HEK293 (cell line): ENCODE measurements around the gene TLE1.
A peak's percentile ranks its signal among the peaks of the same experiment; 100 is the strongest.

Experiments
- CTCF ChIA-PET: fragments of 350-600 bp; formaldehyde crosslinking; extraction: SDS; loops from one replicate; lab custom pipeline; 2021; ENCODE audit warnings: antibody characterized with exemption; lab: Yijun Ruan, JAX
- POLR2A ChIA-PET: fragments of 300-600 bp; formaldehyde crosslinking; extraction: SDS; loops from one replicate; lab custom pipeline; 2020; ENCODE audit warnings: antibody characterized with exemption, inconsistent platforms; lab: Yijun Ruan, JAX
- H3K27ac ChIP-seq: fragments of 200-500 bp; sonication (Bioruptor generic); 2 replicates; pipeline ENCODE4 v1.5.1; 2014; ENCODE audit warnings: low read depth, low read length, control low read depth, inconsistent platforms; ENCODE audit errors: extremely low read depth
- H3K36me3 ChIP-seq, 2 experiments: fragments of 200-500 bp in 1 of 2; sonication (Bioruptor generic) in 1 of 2; 1 replicate in 1 of 2; 2 replicates in 1 of 2; pipeline ENCODE4 v1.5.1; 2014 to 2017; ENCODE audit warnings: inconsistent platforms in 2 of 2, low read length in 2 of 2; ENCODE audit not compliant: control insufficient read depth in 2 of 2, insufficient read depth in 1 of 2
- H3K4me1 ChIP-seq: fragments of 200-500 bp; sonication (Bioruptor generic); 2 replicates; pipeline ENCODE4 v1.5.1; 2014; ENCODE audit warnings: mild to moderate bottlenecking, low read length, inconsistent platforms; ENCODE audit not compliant: control insufficient read depth, insufficient read depth
- H3K4me3 ChIP-seq: 2 replicates; pipeline ENCODE4 v1.5.1; 2011; ENCODE audit warnings: low read depth, mild to moderate bottlenecking, control low read depth, low read length, moderate library complexity
- H3K9me3 ChIP-seq: fragments of 200-500 bp; sonication (Bioruptor generic); 2 replicates; pipeline ENCODE4 v1.5.1; 2014; ENCODE audit warnings: low read depth, low read length, inconsistent platforms; ENCODE audit not compliant: control insufficient read depth, insufficient read depth
- EGR2 ChIP-seq: fragments of 450-650 bp; formaldehyde crosslinking; IDR thresholded peaks from 2 replicates; pipeline ENCODE4 v1.5.1; 2016; ENCODE audit warnings: low read depth, missing biosample characterization, missing genetic modification characterization
- GLI2 ChIP-seq: fragments of 450-650 bp; formaldehyde crosslinking; IDR thresholded peaks from 2 replicates; pipeline ENCODE4; 2017; ENCODE audit warnings: missing biosample characterization, missing genetic modification characterization, low read depth, borderline replicate concordance
- KLF17 ChIP-seq: fragments of 450-650 bp; formaldehyde crosslinking; IDR thresholded peaks from 2 replicates; pipeline ENCODE4 v1.5.1; 2016; ENCODE audit warnings: missing biosample characterization, missing genetic modification characterization
- OVOL3 ChIP-seq: fragments of 450-650 bp; formaldehyde crosslinking; IDR thresholded peaks from 2 replicates; pipeline ENCODE4 v1.5.1; 2016; ENCODE audit warnings: missing biosample characterization, missing genetic modification characterization
- PRDM1 ChIP-seq: fragments of 450-650 bp; formaldehyde crosslinking; IDR thresholded peaks from 2 replicates; pipeline ENCODE4; 2016; ENCODE audit warnings: missing biosample characterization, missing genetic modification characterization
- SCRT1 ChIP-seq: fragments of 450-650 bp; formaldehyde crosslinking; IDR thresholded peaks from 2 replicates; pipeline ENCODE4 v1.5.1; 2016; ENCODE audit warnings: missing biosample characterization, missing genetic modification characterization, borderline replicate concordance
- SP3 ChIP-seq: fragments of 450-650 bp; formaldehyde crosslinking; IDR thresholded peaks from 2 replicates; pipeline ENCODE4 v1.5.1; 2016; ENCODE audit warnings: missing biosample characterization, missing genetic modification characterization
- ZBTB10 ChIP-seq: fragments of 450-650 bp; formaldehyde crosslinking; IDR thresholded peaks from 2 replicates; pipeline ENCODE4 v1.5.1; 2016; ENCODE audit warnings: missing biosample characterization, missing genetic modification characterization
- ZNF133 ChIP-seq: fragments of 450-650 bp; formaldehyde crosslinking; IDR thresholded peaks from 2 replicates; pipeline ENCODE4 v1.5.1; 2016; ENCODE audit warnings: missing biosample characterization, missing genetic modification characterization
- ZNF16 ChIP-seq: fragments of 450-650 bp; formaldehyde crosslinking; IDR thresholded peaks from 2 replicates; pipeline ENCODE4 v1.5.1; 2016; ENCODE audit warnings: low read depth, missing biosample characterization, missing genetic modification characterization
- ZNF2 ChIP-seq: fragments of 450-650 bp; formaldehyde crosslinking; IDR thresholded peaks from 2 replicates; pipeline ENCODE4 v1.5.1; 2016; ENCODE audit warnings: missing biosample characterization, missing genetic modification characterization
- ZNF211 ChIP-seq: fragments of 450-650 bp; formaldehyde crosslinking; IDR thresholded peaks from 2 replicates; pipeline ENCODE4 v1.5.1; 2016; ENCODE audit warnings: low read depth, missing biosample characterization, missing genetic modification characterization
- ZNF24 ChIP-seq: fragments of 450-650 bp; formaldehyde crosslinking; IDR thresholded peaks from 2 replicates; pipeline ENCODE4 v1.5.1; 2016; ENCODE audit warnings: missing biosample characterization, missing genetic modification characterization
- ZNF292 ChIP-seq: fragments of 450-650 bp; formaldehyde crosslinking; IDR thresholded peaks from 2 replicates; pipeline ENCODE4 v1.5.1; 2016; ENCODE audit warnings: low read depth, missing biosample characterization, missing genetic modification characterization, borderline replicate concordance
- ZNF37A ChIP-seq: fragments of 450-650 bp; IDR thresholded peaks from 2 replicates; pipeline ENCODE4 v1.5.1; 2018; ENCODE audit warnings: missing biosample characterization, missing genetic modification characterization
- ZNF449 ChIP-seq: fragments of 450-650 bp; formaldehyde crosslinking; IDR thresholded peaks from 2 replicates; pipeline ENCODE4 v1.5.1; 2017; ENCODE audit warnings: missing biosample characterization, mild to moderate bottlenecking, missing genetic modification characterization, moderate library complexity
- ZNF530 ChIP-seq: fragments of 450-650 bp; formaldehyde crosslinking; IDR thresholded peaks from 2 replicates; pipeline ENCODE4 v1.5.1; 2016; ENCODE audit warnings: low read depth, missing biosample characterization, missing genetic modification characterization
- ZNF548 ChIP-seq: fragments of 450-650 bp; formaldehyde crosslinking; IDR thresholded peaks from 2 replicates; pipeline ENCODE4 v1.5.1; 2016; ENCODE audit warnings: missing biosample characterization, missing genetic modification characterization
- ZNF621 ChIP-seq: fragments of 450-650 bp; formaldehyde crosslinking; IDR thresholded peaks from 2 replicates; pipeline ENCODE4 v1.5.1; 2017; ENCODE audit warnings: missing biosample characterization, missing genetic modification characterization
- ZNF626 ChIP-seq: fragments of 450-650 bp; sonication (Bioruptor Pico); formaldehyde crosslinking; IDR thresholded peaks from 2 replicates; pipeline ENCODE4 v1.5.1; 2018; ENCODE audit warnings: missing biosample characterization, missing genetic modification characterization, inconsistent platforms
- ZNF645 ChIP-seq: fragments of 450-650 bp; formaldehyde crosslinking; IDR thresholded peaks from 2 replicates; pipeline ENCODE4; 2016; ENCODE audit warnings: missing biosample characterization, missing genetic modification characterization
- ZNF776 ChIP-seq: fragments of 450-650 bp; formaldehyde crosslinking; IDR thresholded peaks from 2 replicates; pipeline ENCODE4 v1.5.0; 2017; ENCODE audit warnings: missing biosample characterization, missing genetic modification characterization, borderline replicate concordance
- ZNF785 ChIP-seq: fragments of 450-650 bp; formaldehyde crosslinking; IDR thresholded peaks from 2 replicates; pipeline ENCODE4 v1.5.1; 2016; ENCODE audit warnings: missing biosample characterization, missing genetic modification characterization
- ZNF837 ChIP-seq: fragments of 450-650 bp; formaldehyde crosslinking; IDR thresholded peaks from 2 replicates; pipeline ENCODE4 v1.5.1; 2016; ENCODE audit warnings: missing biosample characterization, missing genetic modification characterization
- ZSCAN4 ChIP-seq: fragments of 450-650 bp; formaldehyde crosslinking; IDR thresholded peaks from 2 replicates; pipeline ENCODE4 v1.5.1; 2017; ENCODE audit warnings: missing biosample characterization, missing genetic modification characterization

Gene TLE1

GRCh38 chr9:81634915-81635516, 54.3 kb downstream of the TLE1 start:
- ChIA-PET CTCF (no interaction called here), POLR2A (no interaction called here)
- no peak for TF ChIP-seq ZNF530 (tag by site-specific recombination)
- TF ChIP-seq OVOL3 (tag by site-specific recombination) = no peak
- TF ChIP-seq SP3 (tag by site-specific recombination) = no peak
- TF ChIP-seq ZNF645 = no peak
- no peak for TF ChIP-seq ZNF776 (tag by site-specific recombination)
- TF ChIP-seq ZNF837 (tag by site-specific recombination) = no peak
- no peak for TF ChIP-seq ZNF621 (tag by site-specific recombination)
- TF ChIP-seq ZNF449 (tag by site-specific recombination) = no peak
- TF ChIP-seq ZNF211 (tag by site-specific recombination) = no peak
- no peak for TF ChIP-seq SCRT1 (tag by site-specific recombination)
- no peak for TF ChIP-seq ZNF548 (tag by site-specific recombination)
- TF ChIP-seq EGR2 (tag by site-specific recombination) = no peak
- TF ChIP-seq ZNF292 (tag by site-specific recombination) = no peak
- TF ChIP-seq ZNF24 (tag by site-specific recombination) = no peak
- no peak for TF ChIP-seq ZNF626 (tag by site-specific recombination)
- no peak for TF ChIP-seq ZNF37A (tag by site-specific recombination)
- TF ChIP-seq ZNF2 (tag by site-specific recombination) = no peak
- no peak for TF ChIP-seq GLI2 (tag by site-specific recombination)
- TF ChIP-seq ZSCAN4 (tag by site-specific recombination) = no peak
- Histone ChIP-seq H3K27ac (no peak overlapping the region), H3K36me3 (peaks cover 16 to 48% of the 10 kb centered on the region in 2 experiments; a peak in 2 of 3 replicates), H3K4me3 (no peak overlapping the region), H3K4me1 (no peaks in the 10 kb centered on the region; the same call in 1 of the 2 replicates), H3K9me3 (no peaks in the 10 kb centered on the region)

GRCh38 chr9:81633952-81634854, 55.1 kb downstream of the TLE1 start:
- H3K27ac ChIP-seq = no peak overlapping the region
- H3K4me3 ChIP-seq = no peak overlapping the region
- POLR2A ChIA-PET = no interaction called here
- CTCF ChIA-PET = no interaction called here
- peaks cover 16 to 42% of the 10 kb centered on the region in 2 experiments; a peak in 2 of 3 replicates for H3K36me3 ChIP-seq
- H3K9me3 ChIP-seq = no peaks in the 10 kb centered on the region
- no peaks in the 10 kb centered on the region; the same call in 1 of the 2 replicates for H3K4me1 ChIP-seq
- TF ChIP-seq ZNF133 (no peak), ZNF16 (no peak), ZNF785 (tag by site-specific recombination) (no peak), PRDM1 (peak; percentile 39; the same call in 1 of the 2 replicates), KLF17 (tag by site-specific recombination) (no peak), EGR2 (tag by site-specific recombination) (peak; percentile 55; the same call in 1 of the 2 replicates), ZBTB10 (tag by site-specific recombination) (no peak)
